Measurements from ENCODE around the gene HS6ST3. TPM values are rescaled to one million over a fixed set of nuclear protein-coding genes. Genes with fewer than 3 reads are reported as not detected.

Gene HS6ST3
- total and polyA plus RNA-seq, 9 of the 15 experiments (the other 6 are each of a cell fraction or from before 2014, with no cell fraction given), result not detected

- Histone ChIP-seq H3K27ac (ENCODE audit: extremely low read depth, low read depth, low read length) (no peak overlapping the region), H3K4me3 (no peak overlapping the region), H3K36me3 (ENCODE audit: control insufficient read depth, insufficient read depth, low read length) (no peaks in the 10 kb centered on the region), H4K20me1 (replicated peaks; ENCODE audit: control insufficient read depth, insufficient read depth, low read length) (no peaks in the 10 kb centered on the region), H2AFZ (ENCODE audit: low read depth, low read length) (no peak overlapping the region), H3K4me2 (ENCODE audit: insufficient read depth, low read length) (no peak overlapping the region), H3K79me2 (ENCODE audit: control insufficient read depth, insufficient read depth, low read length) (no peaks in the 10 kb centered on the region), H3K4me1 (replicated peaks in 1 of 2; ENCODE audit: control insufficient read depth in 2 of 2, insufficient read depth in 2 of 2, low read length in 2 of 2) (no peaks in the 10 kb centered on the region), H3K9ac (ENCODE audit: insufficient read depth in 1 of 2, low read depth in 2 of 2, low read length in 2 of 2) (no peak overlapping the region), H3K9me1 (ENCODE audit: control insufficient read depth, insufficient read depth, low read length) (no peaks in the 10 kb centered on the region), H3K9me3 (replicated peaks; ENCODE audit: control insufficient read depth, insufficient read depth, low read depth, low read length) (no peaks in the 10 kb centered on the region), H3K27me3 (ENCODE audit: control insufficient read depth in 2 of 2, insufficient read depth in 2 of 2, low read length in 2 of 2) (no peaks in the 10 kb centered on the region)
- ChIA-PET CTCF (ENCODE audit: low intra/inter-chr PET ratio) (no interaction called here), POLR2A (interaction anchor here (1.5 kb wide), 1 partner anchor 9 kb away, joined by 5 read pairs; no protein-coding TSS in a partner anchor)
- in situ Hi-C loops (cut with MboI) (no loop called here), intact Hi-C loops (cut with micrococcal nuclease) (no loop called here)
- DNase-seq (ENCODE audit: extremely low read depth in 1 of 4, low spot score in 3 of 4) (no peak), ATAC-seq (no peak), FAIRE-seq (no peak)
- 0% methylated on average over 2 of the region's 2 CpGs for WGBS (ENCODE audit: insufficient coverage, low coverage, missing lambda C conversion rate)
- TF ChIP-seq ZBTB12 (CRISPR knock-in tag; IDR thresholded peaks at IDR 0.05) (no peak), PTTG1 (tag; IDR thresholded peaks at IDR 0.05; ENCODE audit: low read depth) (no peak), ZFX (CRISPR knock-in tag; IDR thresholded peaks at IDR 0.05) (no peak), HDAC8 (tag; IDR thresholded peaks at IDR 0.05) (no peak), ETV5 (CRISPR knock-in tag; IDR thresholded peaks at IDR 0.05; ENCODE audit: low read depth) (no peak), GMEB1 (CRISPR knock-in tag; IDR thresholded peaks at IDR 0.05) (no peak), CAMTA2 (CRISPR knock-in tag; conservative IDR thresholded peaks at IDR 0.05) (no peak), SMARCB1 (IDR thresholded peaks at IDR 0.05; ENCODE audit: insufficient read length, low read depth) (no peak), BCLAF1 (IDR thresholded peaks at IDR 0.05; ENCODE audit: borderline replicate concordance in 1 of 2, control insufficient read depth in 1 of 2, low read depth in 2 of 2, low read length in 1 of 2) (no peak), CBFA2T2 (conservative IDR thresholded peaks at IDR 0.05) (no peak), HDAC2 (IDR thresholded peaks at IDR 0.05) (no peak), RNF219 (CRISPR knock-in tag; IDR thresholded peaks at IDR 0.05) (no peak), TCF7 (IDR thresholded peaks at IDR 0.05; ENCODE audit: borderline replicate concordance) (no peak), ZNF324 (CRISPR knock-in tag; IDR thresholded peaks at IDR 0.05) (no peak)
- no TSS peak for BruUV-seq (replicated peaks)
Observed at GRCh38 chr13:96068729-96069128, 21.2 kb upstream of the HS6ST3 start.
